Measurements from ENCODE around the gene DTHD1. TPM values are rescaled to one million over a fixed set of nuclear protein-coding genes. Genes with fewer than 3 reads are reported as not detected.

DTHD1 gene
- total RNA-seq (2021) (not detected in 2 replicates), Bru-seq, nascent RNA (not detected), BruChase-seq, experiment 1, labeled RNA remaining after a 2-hour chase (not detected), BruChase-seq, experiment 2, labeled RNA remaining after a 6-hour chase (not detected)
- long read RNA-seq: 0 reads

DNA sequence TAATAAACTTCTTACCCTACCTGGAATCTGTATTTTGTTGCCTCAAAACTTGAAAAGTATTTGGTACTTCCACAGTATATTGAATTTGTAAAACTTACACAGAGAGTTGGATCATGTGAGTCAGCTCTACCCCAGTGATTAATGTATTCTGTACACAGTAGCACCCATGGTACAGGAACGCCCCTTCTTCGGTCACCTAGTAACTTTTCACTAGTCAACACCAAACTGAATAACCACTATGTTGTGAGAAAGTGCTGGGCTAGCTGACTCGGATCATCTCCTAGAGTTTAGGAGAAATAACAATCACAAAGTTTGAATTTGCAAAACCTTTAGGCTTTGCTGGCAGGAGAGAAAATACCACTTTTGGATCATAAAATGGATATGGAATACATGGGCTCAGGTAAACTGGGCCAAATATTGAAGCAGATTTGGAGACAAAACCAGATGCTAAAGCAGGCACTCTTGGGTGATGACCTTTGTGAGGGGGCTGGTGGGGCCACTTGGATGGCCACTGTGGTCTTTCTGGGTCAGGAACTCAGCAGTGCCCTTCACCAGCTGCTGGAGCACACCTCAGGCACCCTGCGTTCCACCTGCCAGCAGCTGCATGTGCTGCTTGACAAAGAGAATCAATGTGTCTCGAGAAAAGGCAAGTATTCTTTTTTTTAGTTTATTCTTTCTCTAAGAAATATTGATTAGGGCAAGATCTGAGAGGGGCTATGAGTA is at the start of gene DTHD1:
Gene DTHD1, plus strand, starts transcription at position 233 of the 723 bp plus-strand sequence. Its CDS starts 143 bp downstream, at position 376.
- BruUV-seq (replicated peaks): no TSS peak
- intact Hi-C loops (cut with micrococcal nuclease; ENCODE audit: unreplicated experiment): no loop called here
- H3K4me1 ChIP-seq (ENCODE audit: insufficient read depth, low read length, poor library complexity, severe bottlenecking): no peaks in the 10 kb centered on the region
- no peak within 1 kb of the TSS for H3K27ac ChIP-seq (ENCODE audit: low read depth, low read length, poor library complexity, severe bottlenecking)
- H3K27me3 ChIP-seq (replicated peaks; ENCODE audit: insufficient read depth, low read depth, low read length, poor library complexity): no peaks in the 10 kb centered on the region
- no peak within 1 kb of the TSS for H3K4me3 ChIP-seq (ENCODE audit: low read depth, low read length, poor library complexity, severe bottlenecking)
- POLR2A ChIA-PET (ENCODE audit: low non-redundant PET): no interaction called here
- no peaks in the 10 kb centered on the region for H3K9me3 ChIP-seq (ENCODE audit: low read depth, low read length, poor library complexity, severe bottlenecking)
- CTCF ChIA-PET: no interaction called here
- DNase-seq (ENCODE audit: low spot score): no peak
- H3K36me3 ChIP-seq (ENCODE audit: insufficient read depth, low read length, poor library complexity, severe bottlenecking): no peaks in the 10 kb centered on the region
- TF ChIP-seq, protein P1, sequence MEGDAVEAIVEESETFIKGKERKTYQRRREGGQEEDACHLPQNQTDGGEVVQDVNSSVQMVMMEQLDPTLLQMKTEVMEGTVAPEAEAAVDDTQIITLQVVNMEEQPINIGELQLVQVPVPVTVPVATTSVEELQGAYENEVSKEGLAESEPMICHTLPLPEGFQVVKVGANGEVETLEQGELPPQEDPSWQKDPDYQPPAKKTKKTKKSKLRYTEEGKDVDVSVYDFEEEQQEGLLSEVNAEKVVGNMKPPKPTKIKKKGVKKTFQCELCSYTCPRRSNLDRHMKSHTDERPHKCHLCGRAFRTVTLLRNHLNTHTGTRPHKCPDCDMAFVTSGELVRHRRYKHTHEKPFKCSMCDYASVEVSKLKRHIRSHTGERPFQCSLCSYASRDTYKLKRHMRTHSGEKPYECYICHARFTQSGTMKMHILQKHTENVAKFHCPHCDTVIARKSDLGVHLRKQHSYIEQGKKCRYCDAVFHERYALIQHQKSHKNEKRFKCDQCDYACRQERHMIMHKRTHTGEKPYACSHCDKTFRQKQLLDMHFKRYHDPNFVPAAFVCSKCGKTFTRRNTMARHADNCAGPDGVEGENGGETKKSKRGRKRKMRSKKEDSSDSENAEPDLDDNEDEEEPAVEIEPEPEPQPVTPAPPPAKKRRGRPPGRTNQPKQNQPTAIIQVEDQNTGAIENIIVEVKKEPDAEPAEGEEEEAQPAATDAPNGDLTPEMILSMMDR (conservative IDR thresholded peaks at IDR 0.05; ENCODE audit: low read depth, low read length): no peak
- TF ChIP-seq EZH2 (IDR thresholded peaks at IDR 0.05; ENCODE audit: borderline replicate concordance, low read depth, low read length, poor library complexity, severe bottlenecking): no peak

DNA sequence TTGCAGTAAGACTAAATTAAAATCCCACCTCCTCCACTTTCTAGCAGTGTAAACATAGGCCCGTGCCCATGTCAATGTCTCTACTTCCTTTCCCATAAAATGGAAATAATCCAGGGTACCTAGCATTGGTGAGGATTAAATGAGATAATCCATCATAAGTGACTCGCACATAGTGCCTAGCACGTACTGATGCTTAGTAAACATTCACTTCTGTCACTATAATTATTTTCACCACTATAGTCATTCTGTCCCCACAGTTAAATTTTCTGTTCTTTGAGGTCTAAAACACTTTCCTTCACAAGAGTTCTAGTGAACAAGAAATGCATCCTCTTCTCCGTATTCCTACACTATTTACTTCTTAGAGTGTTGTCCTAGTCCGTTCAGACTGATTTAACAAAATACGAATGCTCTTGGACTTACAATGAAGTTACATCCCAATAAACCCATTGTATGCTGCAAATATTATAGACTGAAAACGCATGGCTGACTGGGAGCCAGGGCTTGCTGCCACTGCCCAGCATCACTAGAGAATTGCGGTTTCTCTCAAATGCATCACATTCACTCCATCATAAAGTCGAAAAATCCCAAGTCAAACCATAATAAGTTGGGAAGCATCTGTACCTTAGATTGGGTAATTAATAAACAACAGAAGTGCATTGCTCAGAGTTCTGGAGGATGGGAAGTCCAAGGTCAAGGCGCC is 47.7 kb upstream of the DTHD1 start:
- H3K4me3 ChIP-seq (ENCODE audit: low read depth, low read length, poor library complexity, severe bottlenecking): no peak overlapping the region
- no TSS peak for BruUV-seq (replicated peaks)
- DNase-seq (ENCODE audit: low spot score): no peak
- no peaks in the 10 kb centered on the region for H3K36me3 ChIP-seq (ENCODE audit: insufficient read depth, low read length, poor library complexity, severe bottlenecking)
- CTCF ChIA-PET: no interaction called here
- intact Hi-C loops (cut with micrococcal nuclease; ENCODE audit: unreplicated experiment): no loop called here
- TF ChIP-seq, protein P1 (conservative IDR thresholded peaks at IDR 0.05; ENCODE audit: low read depth, low read length): no peak
- TF ChIP-seq EZH2 (IDR thresholded peaks at IDR 0.05; ENCODE audit: borderline replicate concordance, low read depth, low read length, poor library complexity, severe bottlenecking): no peak
- POLR2A ChIA-PET (ENCODE audit: low non-redundant PET): no interaction called here
- no peaks in the 10 kb centered on the region for H3K9me3 ChIP-seq (ENCODE audit: low read depth, low read length, poor library complexity, severe bottlenecking)
- no peaks in the 10 kb centered on the region for H3K27me3 ChIP-seq (replicated peaks; ENCODE audit: insufficient read depth, low read depth, low read length, poor library complexity)
- no peak overlapping the region for H3K27ac ChIP-seq (ENCODE audit: low read depth, low read length, poor library complexity, severe bottlenecking)
- H3K4me1 ChIP-seq (ENCODE audit: insufficient read depth, low read length, poor library complexity, severe bottlenecking): no peaks in the 10 kb centered on the region

DNA sequence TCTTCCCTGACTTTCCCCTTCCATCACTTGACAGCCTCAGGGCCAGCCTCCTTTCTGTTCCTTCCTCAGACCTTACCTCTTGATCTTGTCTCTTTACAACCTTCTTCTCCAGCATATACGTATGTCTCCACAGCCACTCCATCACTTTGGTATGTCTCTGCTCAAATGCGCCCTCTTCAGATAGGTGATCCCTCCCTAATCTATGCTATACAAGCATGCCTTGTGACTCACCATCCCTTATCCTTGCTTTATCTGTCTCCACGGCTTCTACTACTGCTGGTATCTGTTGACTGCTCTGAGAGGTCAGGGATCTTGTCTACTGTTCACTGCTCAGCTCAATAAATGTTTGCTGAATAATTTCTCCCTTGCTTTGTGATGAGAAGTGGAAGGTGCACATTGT is 46.1 kb upstream of the DTHD1 start:
- intact Hi-C loops (cut with micrococcal nuclease; ENCODE audit: unreplicated experiment): no loop called here
- Histone ChIP-seq H3K27me3 (replicated peaks; ENCODE audit: insufficient read depth, low read depth, low read length, poor library complexity) (no peaks in the 10 kb centered on the region), H3K9me3 (ENCODE audit: low read depth, low read length, poor library complexity, severe bottlenecking) (no peaks in the 10 kb centered on the region), H3K4me3 (ENCODE audit: low read depth, low read length, poor library complexity, severe bottlenecking) (no peak overlapping the region), H3K4me1 (ENCODE audit: insufficient read depth, low read length, poor library complexity, severe bottlenecking) (no peaks in the 10 kb centered on the region), H3K27ac (ENCODE audit: low read depth, low read length, poor library complexity, severe bottlenecking) (no peak overlapping the region), H3K36me3 (ENCODE audit: insufficient read depth, low read length, poor library complexity, severe bottlenecking) (no peaks in the 10 kb centered on the region)
- TF ChIP-seq EZH2 (IDR thresholded peaks at IDR 0.05; ENCODE audit: borderline replicate concordance, low read depth, low read length, poor library complexity, severe bottlenecking): no peak
- TF ChIP-seq, protein P1 (conservative IDR thresholded peaks at IDR 0.05; ENCODE audit: low read depth, low read length): no peak
- no peak for DNase-seq (ENCODE audit: low spot score)
- BruUV-seq (replicated peaks): no TSS peak
- CTCF ChIA-PET: interaction anchor here (0.6 kb wide), 1 partner anchor 1257 kb away, joined by 3 read pairs; no protein-coding TSS in a partner anchor
- POLR2A ChIA-PET (ENCODE audit: low non-redundant PET): no interaction called here

All from A673 (cell line).